Measurements from ENCODE around the gene ADGRD2. TPM values are rescaled to one million over a fixed set of nuclear protein-coding genes. Genes with fewer than 3 reads are reported as not detected.

ADGRD2 gene
- polyA plus RNA-seq, 3 donors: not detected

- H3K36me3 Mint-ChIP-seq: peaks cover 4% of the 10 kb centered on the region in 2 donors
- H3K4me2 ChIP-seq (replicated peaks; ENCODE audit: extremely low read depth, low read length, poor library complexity, severe bottlenecking): peak overlapping the region; percentile 46
- 13% methylated on average over 79 of the region's 96 CpGs for WGBS (ENCODE audit: insufficient coverage)
These were observed 52.8 kb downstream of the ADGRD2 start for GRCh38 chr9:124502711-124503702.

More at GRCh38 chr9:124502711-124503702, 52.8 kb downstream of the ADGRD2 start:
- Histone ChIP-seq H3K27me3 (ENCODE audit: control insufficient read depth in 2 of 2, insufficient read depth in 2 of 2, low read length in 2 of 2) (peaks cover 17 to 52% of the 10 kb centered on the region in 2 donors), H4K20me1 (ENCODE audit: insufficient read depth, low read length) (no peaks in the 10 kb centered on the region), H3K79me2 (ENCODE audit: insufficient read depth, low read length) (no peaks in the 10 kb centered on the region), H2AFZ (ENCODE audit: insufficient read depth, low read depth, low read length, poor library complexity, severe bottlenecking) (no peak overlapping the region), H3K9ac (ENCODE audit: insufficient read depth, low read length, poor library complexity, severe bottlenecking) (no peak overlapping the region), H3K9me3 (replicated peaks in 1 of 2; ENCODE audit: control insufficient read depth in 1 of 2, insufficient read depth in 1 of 2, low read length in 2 of 2) (peaks cover 0 to 8% of the 10 kb centered on the region in 2 donors), H3K36me3 (replicated peaks in 1 of 2; ENCODE audit: control insufficient read depth in 1 of 2, insufficient read depth in 2 of 2, low read length in 2 of 2) (no peaks in the 10 kb centered on the region), H3K4me1 (ENCODE audit: control insufficient read depth in 1 of 2, insufficient read depth in 2 of 2, low read length in 2 of 2) (peaks cover 4 to 10% of the 10 kb centered on the region in 2 donors), H3K27ac (ENCODE audit: low read depth in 1 of 2, low read length in 2 of 2) (no peak overlapping the region), H3K4me3 (replicated peaks in 1 of 3; ENCODE audit: low read depth in 2 of 3, low read length in 3 of 3) (no peak overlapping the region)
- H3K27me3 Mint-ChIP-seq (ENCODE audit: low read depth in 3 of 3): peaks cover 43 to 59% (median 50%) of the 10 kb centered on the region in 3 donors
- H3K4me1 Mint-ChIP-seq: peaks cover 6% of the 10 kb centered on the region
- DNase-seq: no peak
- peak overlapping the region in 1 of 2 donors; percentile 97 for H3K4me3 Mint-ChIP-seq
- no peak for TF ChIP-seq CTCF (IDR thresholded peaks at IDR 0.05)
- H3K27ac Mint-ChIP-seq: no peak overlapping the region
- intact Hi-C loops (cut with micrococcal nuclease): no loop called here
- H3K9me3 Mint-ChIP-seq: peaks cover 0 to 12% (median 8%) of the 10 kb centered on the region in 7 donors

Measured in CD14-positive monocyte (primary cell).